ENCODE measurements around the gene TPRN. TPM values are rescaled to one million over a fixed set of nuclear protein-coding genes. Genes with fewer than 3 reads are reported as not detected.
A peak's percentile ranks its signal among the peaks of the same experiment; 100 is the strongest.

Gene TPRN
- total RNA-seq, 4 donors from 2014 or later: 3.4 to 10.2 (median 6.3) TPM

- ATAC-seq: no peak
- no peak for DNase-seq
- Histone ChIP-seq H3K36me3 (no peaks in the 10 kb centered on the region), H3K27ac (no peak overlapping the region), H3K9me3 (no peaks in the 10 kb centered on the region), H3K27me3 (peaks cover 90 to 100% (median 100%) of the 10 kb centered on the region in 3 donors), H3K4me3 (peak overlapping the region in 3 of 4 donors; percentile 23 to 34 (median 27)), H3K4me1 (peaks cover 0 to 18% of the 10 kb centered on the region in 2 donors)
- TF ChIP-seq CTCF (IDR thresholded peaks at IDR 0.05 in 4 of 5, conservative IDR thresholded peaks at IDR 0.05 in 1 of 5) (no peak), POLR2A (IDR thresholded peaks at IDR 0.05) (no peak)
- intact Hi-C loops (cut with DNase I; ENCODE audit: low total_unique reads) (no loop called here), in situ Hi-C loops (cut with MboI; ENCODE audit: low sequenced_read_pairs in 4 of 4) (no loop called here)
These were observed 37.2 kb downstream of the TPRN start for GRCh38 chr9:137163365-137163715.

GRCh38 chr9:137162505-137163364 is 37.8 kb downstream of the TPRN start:
- no peaks in the 10 kb centered on the region for H3K9me3 ChIP-seq
- TF ChIP-seq POLR2A (IDR thresholded peaks at IDR 0.05) (no peak), CTCF (IDR thresholded peaks at IDR 0.05 in 4 of 5, conservative IDR thresholded peaks at IDR 0.05 in 1 of 5) (no peak)
- no peak for DNase-seq
- no peak for ATAC-seq
- H3K27ac ChIP-seq: no peak overlapping the region
- H3K4me3 ChIP-seq: peak overlapping the region in 3 of 4 donors; percentile 23 to 34 (median 27)
- in situ Hi-C loops (cut with MboI; ENCODE audit: low sequenced_read_pairs in 4 of 4): no loop called here
- peaks cover 92 to 100% (median 100%) of the 10 kb centered on the region in 3 donors for H3K27me3 ChIP-seq
- H3K36me3 ChIP-seq: no peaks in the 10 kb centered on the region
- intact Hi-C loops (cut with DNase I; ENCODE audit: low total_unique reads): no loop called here
- H3K4me1 ChIP-seq: peaks cover 0 to 12% of the 10 kb centered on the region in 2 donors

- ATAC-seq (no peak), DNase-seq (no peak)
- in situ Hi-C loops (cut with MboI; ENCODE audit: low sequenced_read_pairs in 4 of 4): no loop called here
- peaks cover 0 to 12% of the 10 kb centered on the region in 2 donors for H3K4me1 ChIP-seq
- H3K27ac ChIP-seq: no peak overlapping the region
- TF ChIP-seq POLR2A (IDR thresholded peaks at IDR 0.05) (no peak), CTCF (IDR thresholded peaks at IDR 0.05 in 4 of 5, conservative IDR thresholded peaks at IDR 0.05 in 1 of 5) (no peak)
- no peak overlapping the region for H3K4me3 ChIP-seq
- intact Hi-C loops (cut with DNase I; ENCODE audit: low total_unique reads): no loop called here
- H3K27me3 ChIP-seq: peaks cover 90 to 100% (median 100%) of the 10 kb centered on the region in 3 donors
- H3K9me3 ChIP-seq: no peaks in the 10 kb centered on the region
- H3K36me3 ChIP-seq: no peaks in the 10 kb centered on the region
These were observed 38.7 kb downstream of the TPRN start for GRCh38 chr9:137161558-137162486.

GRCh38 chr9:137160716-137161557 is 39.6 kb downstream of the TPRN start:
- intact Hi-C loops (cut with DNase I; ENCODE audit: low total_unique reads): no loop called here
- Histone ChIP-seq H3K27ac (no peak overlapping the region), H3K4me1 (peaks cover 0 to 12% of the 10 kb centered on the region in 2 donors), H3K27me3 (peaks cover 90 to 100% (median 100%) of the 10 kb centered on the region in 3 donors), H3K9me3 (no peaks in the 10 kb centered on the region), H3K4me3 (no peak overlapping the region), H3K36me3 (no peaks in the 10 kb centered on the region)
- DNase-seq (no peak), ATAC-seq (no peak)
- TF ChIP-seq CTCF (IDR thresholded peaks at IDR 0.05 in 4 of 5, conservative IDR thresholded peaks at IDR 0.05 in 1 of 5) (no peak), POLR2A (IDR thresholded peaks at IDR 0.05) (no peak)
- in situ Hi-C loops (cut with MboI; ENCODE audit: low sequenced_read_pairs in 4 of 4): no loop called here
